ENCODE data around the gene PAPPA2.
"Not testable (repeated sequence)": the region's sequence is repeated elsewhere in the genome, so short reads cannot be mapped to it uniquely, and the experiment has no call there.

The PAPPA2 gene

GRCh38 chr1:176462674-176463378, at the start of gene PAPPA2:
TSS of gene PAPPA2 (plus strand) at chr1:176463175. CDS start at chr1:176556323, 93,148 bp downstream.
- no peak for DNase-seq

- DNase-seq: no peak
Measured at GRCh38 chr1:176416777-176417176, 46.2 kb upstream of the PAPPA2 start.

- DNase-seq: not testable (repeated sequence)
Measured at GRCh38 chr1:176419608-176420007, 43.4 kb upstream of the PAPPA2 start.

GRCh38 chr1:176434234-176434633, 28.7 kb upstream of the PAPPA2 start:
- no peak for DNase-seq

- DNase-seq: no peak
Measured at GRCh38 chr1:176436251-176436650, 26.7 kb upstream of the PAPPA2 start.

- DNase-seq: no peak
Measured at GRCh38 chr1:176440176-176440575, 22.8 kb upstream of the PAPPA2 start.

- no peak for DNase-seq
Measured at GRCh38 chr1:176444286-176444685, 18.7 kb upstream of the PAPPA2 start.

- no peak for DNase-seq
Measured at GRCh38 chr1:176445402-176445801, 17.6 kb upstream of the PAPPA2 start.

- no peak for DNase-seq
Measured at GRCh38 chr1:176448340-176448739, 14.6 kb upstream of the PAPPA2 start.

- DNase-seq: no peak
Measured at GRCh38 chr1:176450526-176450925, 12.4 kb upstream of the PAPPA2 start.

GRCh38 chr1:176451741-176452140, 11.2 kb upstream of the PAPPA2 start:
- not testable (repeated sequence) for DNase-seq

GRCh38 chr1:176456795-176457194, 6.2 kb upstream of the PAPPA2 start:
- DNase-seq: no peak

GRCh38 chr1:176460544-176461336, 2.2 kb upstream of the PAPPA2 start:
- DNase-seq: no peak

- no peak for DNase-seq
Measured at GRCh38 chr1:176461576-176461975, 1.4 kb upstream of the PAPPA2 start.

- DNase-seq: no peak
Measured at GRCh38 chr1:176466514-176466913, 3.5 kb downstream of the PAPPA2 start.

- no peak for DNase-seq
Measured at GRCh38 chr1:176469450-176470010, 6.6 kb downstream of the PAPPA2 start.

- DNase-seq: no peak
Measured at GRCh38 chr1:176471338-176472121, 8.6 kb downstream of the PAPPA2 start.

- DNase-seq: no peak
Measured at GRCh38 chr1:176479971-176480370, 17.0 kb downstream of the PAPPA2 start.

- DNase-seq: no peak
Measured at GRCh38 chr1:176480750-176481149, 17.8 kb downstream of the PAPPA2 start.

- no peak for DNase-seq
Measured at GRCh38 chr1:176485083-176485482, 22.1 kb downstream of the PAPPA2 start.

- no peak for DNase-seq
Measured at GRCh38 chr1:176494436-176494835, 31.5 kb downstream of the PAPPA2 start.

GRCh38 chr1:176499671-176500070, 36.7 kb downstream of the PAPPA2 start:
- DNase-seq: no peak

- DNase-seq: no peak
Measured at GRCh38 chr1:176501599-176501998, 38.6 kb downstream of the PAPPA2 start.

Measured in GF-D8 (cell line).